Gastroesophageal sphincter (tissue), 3 donors: ENCODE data around the gene NLGN1.

Experiments
- POLR2A ChIP-seq, 2 donors: fragments of 450-650 bp; IDR thresholded peaks; one replicate each; pipeline ENCODE4 v1.6.1; 2017; ENCODE audit warnings: antibody characterized with exemption in 2 of 2, mild to moderate bottlenecking in 2 of 2, moderate library complexity in 1 of 2
- POLR2AphosphoS5 ChIP-seq: sonication (generic); formaldehyde crosslinking; IDR thresholded peaks from one replicate; pipeline ENCODE4 v1.6.1; 2017; ENCODE audit warnings: antibody characterized with exemption
- TF ChIP-seq, protein P1 (sequence below), 4 experiments: fragments of 200-600 bp in 2 of 4; fragments of 450-650 bp in 2 of 4; sonication (generic) in 1 of 4; IDR thresholded peaks; one replicate each; pipeline ENCODE4 v1.5.1; 2017 to 2019; ENCODE audit warnings: antibody characterized with exemption in 4 of 4, mild to moderate bottlenecking in 2 of 4, moderate library complexity in 2 of 4

- TF ChIP-seq POLR2AphosphoS5 (no peak), POLR2A (IDR thresholded peaks at IDR 0.05) (no peak)
- TF ChIP-seq, protein P1, sequence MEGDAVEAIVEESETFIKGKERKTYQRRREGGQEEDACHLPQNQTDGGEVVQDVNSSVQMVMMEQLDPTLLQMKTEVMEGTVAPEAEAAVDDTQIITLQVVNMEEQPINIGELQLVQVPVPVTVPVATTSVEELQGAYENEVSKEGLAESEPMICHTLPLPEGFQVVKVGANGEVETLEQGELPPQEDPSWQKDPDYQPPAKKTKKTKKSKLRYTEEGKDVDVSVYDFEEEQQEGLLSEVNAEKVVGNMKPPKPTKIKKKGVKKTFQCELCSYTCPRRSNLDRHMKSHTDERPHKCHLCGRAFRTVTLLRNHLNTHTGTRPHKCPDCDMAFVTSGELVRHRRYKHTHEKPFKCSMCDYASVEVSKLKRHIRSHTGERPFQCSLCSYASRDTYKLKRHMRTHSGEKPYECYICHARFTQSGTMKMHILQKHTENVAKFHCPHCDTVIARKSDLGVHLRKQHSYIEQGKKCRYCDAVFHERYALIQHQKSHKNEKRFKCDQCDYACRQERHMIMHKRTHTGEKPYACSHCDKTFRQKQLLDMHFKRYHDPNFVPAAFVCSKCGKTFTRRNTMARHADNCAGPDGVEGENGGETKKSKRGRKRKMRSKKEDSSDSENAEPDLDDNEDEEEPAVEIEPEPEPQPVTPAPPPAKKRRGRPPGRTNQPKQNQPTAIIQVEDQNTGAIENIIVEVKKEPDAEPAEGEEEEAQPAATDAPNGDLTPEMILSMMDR (IDR thresholded peaks at IDR 0.05) = no peak
These were observed 373.4 kb downstream of the NLGN1 start for GRCh38 chr3:173770796-173771573.
